H1 (cell line): ENCODE results near the gene RIMBP2. TPM values are rescaled to one million over a fixed set of nuclear protein-coding genes. Genes with fewer than 3 reads are reported as not detected.

ENCODE experiments used
- CTCF ChIA-PET: fragments of 300-600 bp; sonication (Branson Sonifier 250); formaldehyde crosslinking; loops from one replicate; lab custom pipeline; 2021; ENCODE audit not compliant: partially characterized antibody; lab: Charles Lee
- POLR2A ChIA-PET: fragments of 300-600 bp; sonication (Branson Sonifier 250); formaldehyde crosslinking; loops from one replicate; lab custom pipeline; 2021; ENCODE audit warnings: inconsistent platforms; ENCODE audit not compliant: partially characterized antibody; lab: Charles Lee
- DNase-seq, 2 experiments: peaks; one replicate each; pipeline versions ENCODE4 v3.0.0 to v3.0.0-alpha.2; 2010 to 2022; ENCODE audit warnings: low spot score in 2 of 2, low read depth in 1 of 2, mixed read lengths in 1 of 2
- FAIRE-seq: peaks from 2 replicates; lab custom pipeline; 2011; peaks lifted over from hg19 to GRCh38; lab: Jason Lieb, UNC
- H2AFZ ChIP-seq: 2 replicates; pipeline ENCODE4 v1.8.1; 2012; ENCODE audit warnings: low read length, inconsistent platforms
- H2AK5ac ChIP-seq: 2 replicates; pipeline ENCODE4 v1.6.1; 2013; ENCODE audit warnings: low read depth, low read length
- H2BK120ac ChIP-seq: replicated peaks from 2 replicates; pipeline ENCODE3; 2013; ENCODE audit warnings: low read depth, low read length, inconsistent platforms
- H2BK12ac ChIP-seq: 2 replicates; pipeline ENCODE4 v1.6.1; 2013; ENCODE audit warnings: low read depth, low read length
- H2BK15ac ChIP-seq: 2 replicates; pipeline ENCODE4 v1.6.1; 2013; ENCODE audit warnings: low read length
- H2BK20ac ChIP-seq: 2 replicates; pipeline ENCODE4 v1.6.1; 2013; ENCODE audit warnings: low read length
- H2BK5ac ChIP-seq: 2 replicates; pipeline ENCODE4 v1.6.1; 2013; ENCODE audit warnings: low read depth, low read length
- H3K14ac ChIP-seq: 2 replicates; pipeline ENCODE4 v1.6.1; 2013; ENCODE audit warnings: inconsistent platforms; ENCODE audit not compliant: insufficient read length
- H3K18ac ChIP-seq: 2 replicates; pipeline ENCODE4 v1.6.1; 2013; ENCODE audit warnings: low read length; ENCODE audit errors: extremely low read depth
- H3K23ac ChIP-seq: 2 replicates; pipeline ENCODE4 v1.6.1; 2013; ENCODE audit warnings: inconsistent platforms; ENCODE audit not compliant: insufficient read length
- H3K23me2 ChIP-seq: 2 replicates; pipeline ENCODE4 v1.6.1; 2013; ENCODE audit warnings: low read depth, low read length
- H3K27ac ChIP-seq: 2 replicates; pipeline ENCODE4 v1.6.1; 2011; ENCODE audit warnings: low read depth, low read length, inconsistent platforms
- H3K27me3 ChIP-seq, 4 experiments: replicated peaks in 1 of 4; 1 replicate in 1 of 4; 2 replicates in 3 of 4; pipeline versions ENCODE4 v1.6.1 to v1.8.1; 2011 to 2013; ENCODE audit warnings: low read length in 3 of 4, mild to moderate bottlenecking in 3 of 4, inconsistent platforms in 2 of 4, mixed read lengths in 2 of 4, moderate library complexity in 1 of 4; ENCODE audit not compliant: control insufficient read depth in 3 of 4, insufficient read depth in 3 of 4; ENCODE audit errors: extremely low read depth in 1 of 4
- H3K36me3 ChIP-seq, 4 experiments: 2 replicates each; pipeline versions ENCODE4 v1.6.1 to v1.8.1; 2011 to 2013; ENCODE audit warnings: mild to moderate bottlenecking in 4 of 4, low read length in 3 of 4, moderate library complexity in 2 of 4, control low read depth in 1 of 4, inconsistent platforms in 1 of 4; ENCODE audit not compliant: insufficient read depth in 4 of 4, control insufficient read depth in 2 of 4
- H3K4ac ChIP-seq: replicated peaks from 2 replicates; pipeline ENCODE3; 2013; ENCODE audit warnings: low read length, low read depth, mixed read lengths, inconsistent platforms; ENCODE audit not compliant: insufficient read length
- H3K4me1 ChIP-seq, 4 experiments: replicated peaks in 1 of 4; 1 replicate in 1 of 4; 2 replicates in 3 of 4; pipeline versions ENCODE4 v1.6.1 to v1.8.1; 2011 to 2013; ENCODE audit warnings: low read length in 3 of 4, inconsistent platforms in 2 of 4, mixed read lengths in 1 of 4; ENCODE audit not compliant: insufficient read depth in 4 of 4, control insufficient read depth in 3 of 4
- H3K4me2 ChIP-seq, 2 experiments: 2 replicates each; pipeline versions ENCODE4 v1.6.1 to v1.8.1; 2011 to 2013; ENCODE audit warnings: low read depth in 2 of 2, low read length in 2 of 2, control low read depth in 1 of 2, inconsistent platforms in 1 of 2, mild to moderate bottlenecking in 1 of 2; ENCODE audit not compliant: insufficient read depth in 1 of 2
- H3K4me3 ChIP-seq, 4 experiments: fragments of 200-600, 300-600 bp in 1 of 4; sonication (generic), shearing (Covaris generic), sonication (Bioruptor Twin) in 1 of 4; 2 replicates each; pipeline versions ENCODE4 v1.5.1 to v1.8.1; 2011 to 2016; ENCODE audit warnings: low read length in 4 of 4, low read depth in 3 of 4, control low read depth in 2 of 4, inconsistent platforms in 2 of 4, mild to moderate bottlenecking in 2 of 4, mixed read lengths in 1 of 4, moderate library complexity in 1 of 4; ENCODE audit not compliant: insufficient read depth in 2 of 4; ENCODE audit errors: extremely low read depth in 1 of 4
- H3K56ac ChIP-seq: replicated peaks from 2 replicates; pipeline ENCODE3; 2013; ENCODE audit warnings: low read depth, mild to moderate bottlenecking, mixed read lengths, low read length, inconsistent platforms; ENCODE audit not compliant: insufficient read length
- H3K79me1 ChIP-seq: 2 replicates; pipeline ENCODE4 v1.6.1; 2013; ENCODE audit warnings: low read depth, low read length, control low read depth
- H3K79me2 ChIP-seq, 2 experiments: 2 replicates each; pipeline versions ENCODE4 v1.6.1 to v1.8.1; 2012 to 2013; ENCODE audit warnings: low read length in 2 of 2, mild to moderate bottlenecking in 2 of 2, inconsistent platforms in 1 of 2; ENCODE audit not compliant: insufficient read depth in 2 of 2, control insufficient read depth in 1 of 2
- H3K9ac ChIP-seq, 4 experiments: replicated peaks in 1 of 4; 1 replicate in 1 of 4; 2 replicates in 3 of 4; pipeline versions ENCODE4 v1.6.1 to v1.8.1; 2011 to 2013; ENCODE audit warnings: low read depth in 3 of 4, low read length in 3 of 4, control low read depth in 2 of 4, mild to moderate bottlenecking in 2 of 4, moderate library complexity in 2 of 4, inconsistent platforms in 1 of 4; ENCODE audit errors: extremely low read depth in 1 of 4
- H3K9me3 ChIP-seq, 2 experiments: 2 replicates each; pipeline versions ENCODE4 v1.6.1 to v1.8.1; 2012 to 2013; ENCODE audit warnings: mild to moderate bottlenecking in 2 of 2, moderate library complexity in 2 of 2, control low read depth in 1 of 2, inconsistent platforms in 1 of 2, low read depth in 1 of 2, low read length in 1 of 2, mixed read lengths in 1 of 2; ENCODE audit not compliant: insufficient read depth in 2 of 2
- H4K20me1 ChIP-seq, 2 experiments: replicated peaks in 1 of 2; 2 replicates each; pipeline versions ENCODE3 to v1.8.1; 2011 to 2013; ENCODE audit warnings: inconsistent platforms in 2 of 2, low read length in 2 of 2, mild to moderate bottlenecking in 1 of 2; ENCODE audit not compliant: insufficient read depth in 2 of 2, control insufficient read depth in 1 of 2
- H4K5ac ChIP-seq: 2 replicates; pipeline ENCODE4 v1.6.1; 2013; ENCODE audit warnings: low read length, low read depth, mixed read lengths, inconsistent platforms; ENCODE audit not compliant: insufficient read length
- H4K8ac ChIP-seq: 2 replicates; pipeline ENCODE4 v1.8.0; 2013; ENCODE audit warnings: mild to moderate bottlenecking, moderate library complexity, low read length, inconsistent platforms; ENCODE audit not compliant: insufficient read depth; ENCODE audit errors: extremely low read depth
- H4K91ac ChIP-seq: replicated peaks from 2 replicates; pipeline ENCODE3; 2013; ENCODE audit warnings: low read length, mixed read lengths, inconsistent platforms; ENCODE audit not compliant: insufficient read length
- CBX5 ChIP-seq: fragments of 300-800, 300-1000 bp; sonication (generic); IDR thresholded peaks from 2 replicates; pipeline ENCODE4 v1.7.1; 2016; ENCODE audit warnings: antibody characterized with exemption, low read length, low read depth
- CHD1 ChIP-seq: IDR thresholded peaks from 2 replicates; pipeline ENCODE4 v1.6.1; 2012; ENCODE audit warnings: low read depth, low read length, improper control_type of control experiment
- CREB1 ChIP-seq: IDR thresholded peaks from 2 replicates; pipeline ENCODE4 v1.6.1; 2012; ENCODE audit warnings: inconsistent platforms
- FOSL1 ChIP-seq: IDR thresholded peaks from 2 replicates; pipeline ENCODE4 v1.6.1; 2011; ENCODE audit warnings: mild to moderate bottlenecking, low read depth, low read length, moderate library complexity; ENCODE audit not compliant: insufficient read depth
- NRF1 ChIP-seq: IDR thresholded peaks from 2 replicates; pipeline ENCODE4 v1.6.1; 2011; ENCODE audit warnings: mild to moderate bottlenecking, low read depth, low read length, improper control_type of control experiment
- PHF8 ChIP-seq: fragments of 200-600 bp; sonication (generic); conservative IDR thresholded peaks from 2 replicates; pipeline ENCODE4 v1.7.1; 2012; ENCODE audit warnings: low read depth, mild to moderate bottlenecking, inconsistent platforms, low read length, moderate library complexity
- POLR2AphosphoS5 ChIP-seq: IDR thresholded peaks from 2 replicates; pipeline ENCODE4 v1.6.1; 2011; ENCODE audit warnings: low read depth, low read length
- POU5F1 ChIP-seq: IDR thresholded peaks from 2 replicates; pipeline ENCODE4 v1.6.1; 2011; ENCODE audit warnings: low read depth, mild to moderate bottlenecking, low read length, moderate library complexity
- SP2 ChIP-seq: IDR thresholded peaks from 2 replicates; pipeline ENCODE4 v1.6.1; 2012; ENCODE audit warnings: mild to moderate bottlenecking, low read length, inconsistent platforms
- SRF ChIP-seq: IDR thresholded peaks from 2 replicates; pipeline ENCODE4 v1.6.1; 2011; ENCODE audit warnings: mild to moderate bottlenecking, low read depth, low read length, moderate library complexity
- TAF7 ChIP-seq: optimal IDR thresholded peaks from 2 replicates; pipeline ENCODE3; 2011; ENCODE audit warnings: low read depth, mild to moderate bottlenecking, inconsistent platforms, low read length, moderate library complexity, borderline replicate concordance
- WGBS, 2 experiments: shearing (Covaris generic) in 1 of 2; methylation state at CpG; one replicate each; pipeline versions ENCODE4 v1.1.6 to v1.1.7; 2013 to 2015; ENCODE audit warnings: low lambda C conversion rate in 2 of 2, mixed read lengths in 2 of 2, inconsistent platforms in 1 of 2, low coverage in 1 of 2, missing lambda C conversion rate in 1 of 2; ENCODE audit not compliant: insufficient replicate concordance in 2 of 2, insufficient coverage in 1 of 2, insufficient read length in 1 of 2; ENCODE audit errors: extremely low coverage in 1 of 2, missing lambda C conversion rate in 1 of 2; 5-methylcytosine and 5-hydroxymethylcytosine counted together
- polyA plus RNA-seq, 7 experiments: library from polyadenylated mRNA; depleted of rRNA in 3 of 7; stranded (reverse) in 5 of 7; unstranded in 2 of 7; fragments of >200 nt in 5 of 7; fragments of 200-250 nt in 2 of 7; gene quantifications; 1 replicate in 5 of 7; 2 replicates in 1 of 7; 4 replicates in 1 of 7; pipeline versions ENCODE4 v1.2.1 to v1.2.3, GENCODE V29; 2011 to 2013; ENCODE audit warnings: missing spikeins in 2 of 7, mixed read lengths in 2 of 7
- total RNA-seq: library from RNA; stranded (reverse); fragmentation: NEBNext Ultra II Directional; extraction: Animal tissue kit (Norgen Biotek cat#: 25700); gene quantifications from 2 replicates; pipeline ENCODE4 v1.2.1, GENCODE V29; 2021
- TF ChIP-seq, protein P1 (sequence below): IDR thresholded peaks from 2 replicates; pipeline ENCODE4 v1.6.1; 2011; ENCODE audit warnings: low read length, improper control_type of control experiment
- TF ChIP-seq, protein P2 (sequence below): IDR thresholded peaks from 2 replicates; pipeline ENCODE4 v1.6.1; 2012; ENCODE audit warnings: inconsistent platforms

RIMBP2 gene
- total and polyA plus RNA-seq, 2 of the 8 experiments (the other 6 are each of a cell fraction or from before 2014, with no cell fraction given), result 0.18 to 0.65 TPM

DNA sequence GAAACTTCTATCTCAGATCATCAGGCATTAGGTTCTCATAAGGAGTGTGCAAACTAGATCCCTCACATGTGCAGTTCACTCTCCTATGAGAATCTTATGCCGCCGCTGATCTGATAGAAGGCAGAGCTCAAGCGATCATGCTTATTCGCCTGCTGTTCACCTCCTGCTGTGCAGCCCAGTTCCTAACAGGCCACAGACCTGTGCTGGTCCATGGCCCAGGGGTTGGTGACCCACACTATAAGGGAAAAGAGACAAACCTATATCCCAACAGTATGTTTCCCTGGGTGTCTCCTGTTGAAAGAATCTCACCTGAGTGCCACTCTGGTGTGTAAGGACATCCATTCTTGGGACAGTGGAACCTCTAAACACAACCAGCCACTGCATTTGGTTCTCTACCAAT lies 186.3 kb downstream of the RIMBP2 start:
- Histone ChIP-seq H3K4me2 (no peak overlapping the region), H2BK120ac (no peak overlapping the region), H2BK12ac (no peak overlapping the region), H3K4me3 (no peak overlapping the region), H3K4ac (no peak overlapping the region), H4K5ac (no peak overlapping the region), H3K23me2 (no peaks in the 10 kb centered on the region), H2AK5ac (no peak overlapping the region), H3K14ac (no peak overlapping the region), H3K9ac (no peak overlapping the region), H3K23ac (no peak overlapping the region), H2BK5ac (no peak overlapping the region), H3K4me1 (peaks cover 0 to 3% (median 0%) of the 10 kb centered on the region in 4 experiments; a peak in 1 of 7 replicates), H2BK15ac (no peak overlapping the region), H4K91ac (no peak overlapping the region), H3K9me3 (no peaks in the 10 kb centered on the region), H3K56ac (no peak overlapping the region), H2AFZ (no peak overlapping the region), H3K27me3 (no peaks in the 10 kb centered on the region), H4K8ac (no peak overlapping the region), H3K18ac (no peak overlapping the region), H3K36me3 (no peaks in the 10 kb centered on the region), H2BK20ac (no peak overlapping the region), H3K79me1 (no peaks in the 10 kb centered on the region), H4K20me1 (peaks cover 0 to 2% of the 10 kb centered on the region in 2 experiments), H3K79me2 (no peaks in the 10 kb centered on the region), H3K27ac (no peak overlapping the region)
- ChIA-PET POLR2A (interaction anchor here (1.3 kb wide), 1 partner anchor 9 kb away, joined by 3 read pairs; no protein-coding TSS in a partner anchor), CTCF (interaction anchor here (1.6 kb wide), 1 partner anchor 23 kb away, joined by 3 read pairs; no protein-coding TSS in a partner anchor)
- no peak for DNase-seq
- FAIRE-seq, result no peak
- 82% methylated on average over 4 of the region's 4 CpGs; no CpG with 5 or more reads in 1 of the 2 experiments for WGBS, 2 experiments
- TF ChIP-seq CHD1 (no peak), CREB1 (no peak), POLR2AphosphoS5 (no peak), POU5F1 (no peak), NRF1 (no peak), SP2 (no peak), PHF8 (no peak), SRF (no peak), TAF7 (no peak), FOSL1 (no peak), CBX5 (no peak)
- TF ChIP-seq, protein P1, sequence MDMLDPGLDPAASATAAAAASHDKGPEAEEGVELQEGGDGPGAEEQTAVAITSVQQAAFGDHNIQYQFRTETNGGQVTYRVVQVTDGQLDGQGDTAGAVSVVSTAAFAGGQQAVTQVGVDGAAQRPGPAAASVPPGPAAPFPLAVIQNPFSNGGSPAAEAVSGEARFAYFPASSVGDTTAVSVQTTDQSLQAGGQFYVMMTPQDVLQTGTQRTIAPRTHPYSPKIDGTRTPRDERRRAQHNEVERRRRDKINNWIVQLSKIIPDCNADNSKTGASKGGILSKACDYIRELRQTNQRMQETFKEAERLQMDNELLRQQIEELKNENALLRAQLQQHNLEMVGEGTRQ, result no peak
- TF ChIP-seq, protein P2, sequence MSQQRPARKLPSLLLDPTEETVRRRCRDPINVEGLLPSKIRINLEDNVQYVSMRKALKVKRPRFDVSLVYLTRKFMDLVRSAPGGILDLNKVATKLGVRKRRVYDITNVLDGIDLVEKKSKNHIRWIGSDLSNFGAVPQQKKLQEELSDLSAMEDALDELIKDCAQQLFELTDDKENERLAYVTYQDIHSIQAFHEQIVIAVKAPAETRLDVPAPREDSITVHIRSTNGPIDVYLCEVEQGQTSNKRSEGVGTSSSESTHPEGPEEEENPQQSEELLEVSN, result no peak
